ENCODE measurements around the gene TREML2. TPM values are rescaled to one million over a fixed set of nuclear protein-coding genes. Genes with fewer than 3 reads are reported as not detected.
A peak's percentile ranks its signal among the peaks of the same experiment; 100 is the strongest.

TREML2 gene
- total RNA-seq, 1 experiment from 2014 or later: 0.06 TPM

DNA sequence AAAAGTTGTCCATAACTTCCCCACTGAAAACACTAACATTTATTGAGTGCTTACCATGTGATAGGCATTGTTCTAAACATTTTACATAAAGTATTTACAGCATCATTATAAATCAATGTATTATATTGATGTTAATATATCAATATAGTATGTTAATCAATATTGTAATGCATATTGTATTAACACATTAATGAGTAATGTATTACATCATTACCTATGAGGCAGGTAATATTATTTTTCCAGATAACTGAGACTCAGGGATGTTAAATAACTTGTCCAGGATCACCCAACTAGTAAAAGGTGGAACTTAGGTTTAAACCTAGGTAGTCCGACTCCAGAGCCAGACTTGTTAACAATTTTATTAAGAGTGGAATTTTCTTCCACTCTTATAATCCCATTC, 25.9 kb downstream of the TREML2 start:
- no peaks in the 10 kb centered on the region for H3K9me3 ChIP-seq (replicated peaks)
- no peaks in the 10 kb centered on the region for H3K4me1 ChIP-seq
- H3K27me3 ChIP-seq: no peaks in the 10 kb centered on the region
- no peak overlapping the region for H3K4me3 ChIP-seq
- H3K36me3 ChIP-seq: no peaks in the 10 kb centered on the region
- H3K27ac ChIP-seq: no peak overlapping the region
- DNase-seq: no peak

- Histone ChIP-seq H3K4me1 (no peaks in the 10 kb centered on the region), H3K4me3 (no peak overlapping the region), H3K27me3 (no peaks in the 10 kb centered on the region), H3K9me3 (replicated peaks) (no peaks in the 10 kb centered on the region), H3K27ac (no peak overlapping the region), H3K36me3 (no peaks in the 10 kb centered on the region)
- DNase-seq: no peak
Observed at GRCh38 chr6:41174610-41175009, 26.3 kb downstream of the TREML2 start.

DNA sequence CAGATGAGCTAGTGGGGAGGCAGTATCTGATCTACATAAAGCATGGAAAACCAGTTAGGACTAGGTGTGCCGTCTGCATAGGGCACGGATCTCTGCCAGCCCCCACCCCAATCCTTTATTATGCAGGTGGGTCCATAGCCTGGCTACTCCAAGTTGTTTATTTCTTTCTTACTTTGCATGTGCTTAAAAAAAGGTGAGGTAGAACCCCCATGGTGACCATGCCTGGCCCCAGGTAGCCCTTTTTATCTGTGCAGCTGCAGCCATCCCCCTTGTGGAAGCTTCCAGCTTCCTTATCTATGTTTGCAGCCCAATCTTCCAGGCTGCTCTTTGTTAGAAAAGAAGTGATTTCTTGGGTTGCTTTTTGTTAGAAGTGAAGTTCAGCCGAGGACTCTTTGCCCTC, 29.0 kb downstream of the TREML2 start:
- Histone ChIP-seq H3K27ac (no peak overlapping the region), H3K27me3 (no peaks in the 10 kb centered on the region), H3K36me3 (no peaks in the 10 kb centered on the region), H3K4me3 (no peak overlapping the region), H3K4me1 (no peaks in the 10 kb centered on the region), H3K9me3 (replicated peaks) (no peaks in the 10 kb centered on the region)
- DNase-seq: no peak

DNA sequence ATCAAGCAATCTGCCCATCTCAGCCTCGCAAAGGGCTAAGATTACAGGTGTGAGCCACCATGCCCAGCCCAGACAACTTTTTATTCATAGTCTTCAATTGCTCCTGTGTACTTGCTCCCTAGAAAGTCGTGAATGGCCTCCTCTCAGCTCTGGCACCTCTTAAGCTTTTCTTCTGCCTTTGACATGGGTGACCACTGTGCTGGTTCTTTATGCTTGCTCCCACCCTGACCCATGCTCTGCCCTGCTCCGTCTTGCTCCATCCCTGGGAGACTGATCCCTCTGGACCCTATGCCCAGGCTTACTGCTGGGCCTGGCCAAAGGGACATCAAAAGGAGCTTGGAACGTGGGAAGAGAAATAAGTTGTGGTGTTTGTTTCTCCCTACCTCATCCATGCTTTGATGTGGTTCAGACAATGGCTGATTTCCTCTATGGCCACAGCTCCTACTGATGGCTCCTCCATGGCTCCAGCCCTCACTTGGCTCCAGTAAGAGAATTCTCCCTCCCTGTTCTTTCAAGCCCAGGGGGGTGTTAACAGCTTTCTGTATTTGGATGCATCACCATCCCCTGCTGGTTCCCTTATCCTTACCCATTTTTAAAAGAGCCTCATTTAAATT, 30.3 kb downstream of the TREML2 start:
- H3K9me3 ChIP-seq (replicated peaks): no peaks in the 10 kb centered on the region
- no peak overlapping the region for H3K27ac ChIP-seq
- H3K27me3 ChIP-seq: no peaks in the 10 kb centered on the region
- DNase-seq: no peak
- no peak overlapping the region for H3K4me3 ChIP-seq
- H3K36me3 ChIP-seq: no peaks in the 10 kb centered on the region
- H3K4me1 ChIP-seq: no peaks in the 10 kb centered on the region

- peak; percentile 57 to 71 for DNase-seq
- Histone ChIP-seq H3K27ac (no peak overlapping the region), H3K9me3 (replicated peaks) (no peaks in the 10 kb centered on the region), H3K27me3 (no peaks in the 10 kb centered on the region), H3K4me3 (no peak overlapping the region), H3K36me3 (no peaks in the 10 kb centered on the region), H3K4me1 (peaks cover 8% of the 10 kb centered on the region)
Observed at GRCh38 chr6:41167173-41167963, 33.6 kb downstream of the TREML2 start.

GRCh38 chr6:41164551-41165120, 36.3 kb downstream of the TREML2 start:
- Histone ChIP-seq H3K4me3 (no peak overlapping the region), H3K36me3 (no peaks in the 10 kb centered on the region), H3K9me3 (replicated peaks) (no peaks in the 10 kb centered on the region), H3K4me1 (peaks cover 16% of the 10 kb centered on the region), H3K27ac (no peak overlapping the region), H3K27me3 (no peaks in the 10 kb centered on the region)
- DNase-seq: no peak

- H3K36me3 ChIP-seq: no peaks in the 10 kb centered on the region
- DNase-seq: peak; percentile 51 to 69
- H3K4me1 ChIP-seq: peaks cover 27% of the 10 kb centered on the region
- H3K4me3 ChIP-seq: no peak overlapping the region
- no peaks in the 10 kb centered on the region for H3K27me3 ChIP-seq
- no peaks in the 10 kb centered on the region for H3K9me3 ChIP-seq (replicated peaks)
- H3K27ac ChIP-seq: no peak overlapping the region
Observed at GRCh38 chr6:41163419-41163717, 37.6 kb downstream of the TREML2 start.

DNA sequence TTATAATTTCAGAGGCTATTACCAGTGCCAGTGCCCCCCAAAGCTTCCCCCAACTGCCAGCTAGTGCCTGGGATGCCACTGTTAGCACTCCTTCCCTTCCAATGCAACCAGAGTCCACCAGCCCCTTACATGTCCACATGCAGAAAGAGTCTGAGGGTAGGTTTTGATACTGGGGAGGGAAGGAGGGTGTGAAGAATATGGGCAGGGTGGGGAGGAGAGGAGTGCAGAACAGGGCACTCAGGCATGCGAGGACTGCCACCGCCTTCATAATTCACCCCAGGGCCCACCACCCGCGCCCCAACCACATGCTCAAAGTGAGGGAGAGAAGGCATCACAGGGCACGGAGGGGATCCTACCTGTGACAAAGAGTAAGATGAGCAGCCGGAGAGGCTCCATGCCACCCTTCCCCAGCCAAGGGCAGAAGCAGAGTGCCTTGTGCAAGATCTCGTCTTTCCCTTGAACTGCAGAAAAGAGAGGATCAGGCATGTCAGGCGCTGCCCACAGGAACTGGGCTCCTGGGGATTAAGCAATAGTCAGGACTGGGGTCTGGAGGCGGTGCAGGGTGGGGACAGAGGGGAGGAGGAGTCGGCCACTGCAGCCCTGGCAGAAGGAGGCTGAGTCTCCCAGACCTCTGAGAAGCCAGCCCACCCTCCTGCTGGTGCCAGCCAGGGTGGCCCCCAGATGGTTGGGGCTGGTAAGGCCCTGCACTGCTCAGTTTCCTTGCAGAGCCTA, 38.1 kb downstream of the TREML2 start, which contains the start of gene TREM2:
TSS of gene TREM2 (minus strand) at position 430 of the 732 bp plus-strand sequence. CDS start at position 396, 34 bp downstream.
- no peak within 1 kb of the TSS for H3K27ac ChIP-seq
- no peaks in the 10 kb centered on the region for H3K27me3 ChIP-seq
- peaks cover 29% of the 10 kb centered on the region for H3K4me1 ChIP-seq
- no peaks in the 10 kb centered on the region for H3K9me3 ChIP-seq (replicated peaks)
- no peak within 1 kb of the TSS for H3K4me3 ChIP-seq
- H3K36me3 ChIP-seq: no peaks in the 10 kb centered on the region
- no peak for DNase-seq

GRCh38 chr6:41161851-41162552, 38.9 kb downstream of the TREML2 start:
- no peaks in the 10 kb centered on the region for H3K36me3 ChIP-seq
- H3K4me1 ChIP-seq: peaks cover 29% of the 10 kb centered on the region
- no peak overlapping the region for H3K27ac ChIP-seq
- DNase-seq: no peak
- no peak overlapping the region for H3K4me3 ChIP-seq
- H3K9me3 ChIP-seq (replicated peaks): no peaks in the 10 kb centered on the region
- no peaks in the 10 kb centered on the region for H3K27me3 ChIP-seq

GRCh38 chr6:41161380-41161779, 39.6 kb downstream of the TREML2 start:
- no peaks in the 10 kb centered on the region for H3K9me3 ChIP-seq (replicated peaks)
- H3K36me3 ChIP-seq: no peaks in the 10 kb centered on the region
- no peaks in the 10 kb centered on the region for H3K27me3 ChIP-seq
- no peak for DNase-seq
- H3K4me1 ChIP-seq: peaks cover 29% of the 10 kb centered on the region
- no peak overlapping the region for H3K27ac ChIP-seq
- no peak overlapping the region for H3K4me3 ChIP-seq

- Histone ChIP-seq H3K4me1 (peaks cover 29% of the 10 kb centered on the region), H3K9me3 (replicated peaks) (no peaks in the 10 kb centered on the region), H3K36me3 (no peaks in the 10 kb centered on the region), H3K27ac (no peak overlapping the region), H3K27me3 (no peaks in the 10 kb centered on the region), H3K4me3 (no peak overlapping the region)
- DNase-seq: no peak
Observed at GRCh38 chr6:41160933-41161332, 40.0 kb downstream of the TREML2 start.

GRCh38 chr6:41159415-41160082, 41.4 kb downstream of the TREML2 start:
- Histone ChIP-seq H3K27ac (peak overlapping the region; percentile 52), H3K4me3 (no peak overlapping the region), H3K27me3 (no peaks in the 10 kb centered on the region), H3K9me3 (replicated peaks) (no peaks in the 10 kb centered on the region), H3K4me1 (peaks cover 38% of the 10 kb centered on the region), H3K36me3 (no peaks in the 10 kb centered on the region)
- peak; percentile 80 to 86 for DNase-seq

DNA sequence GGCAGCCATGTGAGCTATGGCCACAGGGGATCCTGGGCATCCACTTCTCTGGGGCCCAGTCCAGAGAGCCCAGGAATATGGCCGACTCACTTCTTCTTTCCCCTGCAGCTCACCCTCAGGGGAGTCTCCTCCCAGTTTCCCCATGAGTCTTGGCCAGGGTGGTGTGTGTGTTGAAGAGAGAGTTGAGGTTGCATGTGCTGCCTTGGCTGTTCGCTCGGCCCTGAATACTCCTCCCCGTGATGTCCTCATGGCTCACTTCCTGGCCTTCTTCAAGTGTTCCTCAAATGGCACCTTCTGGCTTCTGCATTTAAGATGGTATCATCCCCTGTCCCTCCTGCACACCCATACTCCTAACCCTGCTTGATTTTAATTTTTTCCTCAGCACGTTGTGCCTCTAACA, 43.6 kb downstream of the TREML2 start:
- Histone ChIP-seq H3K36me3 (no peaks in the 10 kb centered on the region), H3K27me3 (no peaks in the 10 kb centered on the region)

DNA sequence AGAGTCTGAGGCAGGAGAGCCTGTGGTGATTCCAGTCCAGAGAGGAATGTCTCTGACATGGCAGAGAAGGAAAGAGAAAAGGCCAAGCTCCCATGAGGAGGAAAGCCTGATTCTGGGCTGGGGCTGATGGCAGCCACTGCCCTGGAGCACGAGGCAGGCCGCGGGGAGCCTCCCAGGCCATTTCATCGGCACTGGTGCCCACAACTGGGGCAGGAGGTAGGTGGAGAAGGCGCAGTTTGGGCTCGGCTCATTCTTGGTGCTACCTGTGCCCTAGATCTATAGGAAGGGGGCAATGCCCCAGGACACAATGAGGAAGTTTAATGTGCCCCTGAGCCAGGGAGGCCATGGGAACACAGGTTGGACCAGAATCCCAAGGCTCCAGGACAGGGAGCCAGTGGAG, 44.2 kb downstream of the TREML2 start:
- H3K4me1 ChIP-seq: peaks cover 33% of the 10 kb centered on the region
- DNase-seq: no peak
- no peaks in the 10 kb centered on the region for H3K36me3 ChIP-seq
- no peak overlapping the region for H3K27ac ChIP-seq
- no peaks in the 10 kb centered on the region for H3K27me3 ChIP-seq
- no peaks in the 10 kb centered on the region for H3K9me3 ChIP-seq (replicated peaks)
- H3K4me3 ChIP-seq: no peak overlapping the region

More for the DNA sequence above, 43.6 kb downstream of the TREML2 start:
- Histone ChIP-seq H3K4me1 (peaks cover 33% of the 10 kb centered on the region), H3K9me3 (replicated peaks) (no peaks in the 10 kb centered on the region), H3K27ac (no peak overlapping the region), H3K4me3 (no peak overlapping the region)
- no peak for DNase-seq
